SK-N-MC (cell line): ENCODE measurements around the gene HCFC1.

ENCODE experiments used
- EZH2 ChIP-seq: fragments of 200-600 bp; sonication (generic); IDR thresholded peaks from one replicate; pipeline ENCODE4 v1.6.1; 2017; ENCODE audit warnings: antibody characterized with exemption
- POLR2AphosphoS5 ChIP-seq: IDR thresholded peaks from 2 replicates; pipeline ENCODE4 v1.6.1; 2012; ENCODE audit warnings: mild to moderate bottlenecking, low read depth, low read length, borderline replicate concordance

- TF ChIP-seq POLR2AphosphoS5, result no peak
- no peak for TF ChIP-seq EZH2
These were observed 45.1 kb downstream of the HCFC1 start for GRCh38 chrX:153926552-153926857.
